ENCODE data around the gene PTPN3.

The PTPN3 gene

GRCh38 chr9:109328978-109329637 lies 169.0 kb downstream of the PTPN3 start:
- TF ChIP-seq SIN3A (IDR thresholded peaks at IDR 0.05; ENCODE audit: borderline replicate concordance, insufficient read depth, low read length), result no peak
- no peak for TF ChIP-seq POLR2AphosphoS5 (IDR thresholded peaks at IDR 0.05; ENCODE audit: low read depth, low read length)
- no peak for TF ChIP-seq REST (IDR thresholded peaks at IDR 0.05; ENCODE audit: insufficient read depth in 1 of 2, low read depth in 2 of 2, low read length in 2 of 2)
- TF ChIP-seq FOXP2 (optimal IDR thresholded peaks at IDR 0.05; ENCODE audit: borderline replicate concordance, extremely low read depth, extremely low read length, insufficient read depth), result no peak
- no peak for TF ChIP-seq TAF1 (IDR thresholded peaks at IDR 0.05; ENCODE audit: borderline replicate concordance, insufficient read depth, low read length)
